HEK293 (cell line): ENCODE data around the gene MAB21L3.

ENCODE experiments used
- CTCF ChIA-PET: fragments of 350-600 bp; formaldehyde crosslinking; extraction: SDS; loops from one replicate; lab custom pipeline; 2021; ENCODE audit warnings: antibody characterized with exemption; lab: Yijun Ruan, JAX
- POLR2A ChIA-PET: fragments of 300-600 bp; formaldehyde crosslinking; extraction: SDS; loops from one replicate; lab custom pipeline; 2020; ENCODE audit warnings: antibody characterized with exemption, inconsistent platforms; lab: Yijun Ruan, JAX
- H3K27ac ChIP-seq: fragments of 200-500 bp; sonication (Bioruptor generic); 2 replicates; pipeline ENCODE4 v1.5.1; 2014; ENCODE audit warnings: low read depth, low read length, control low read depth, inconsistent platforms; ENCODE audit errors: extremely low read depth
- H3K36me3 ChIP-seq, 2 experiments: fragments of 200-500 bp in 1 of 2; sonication (Bioruptor generic) in 1 of 2; 1 replicate in 1 of 2; 2 replicates in 1 of 2; pipeline ENCODE4 v1.5.1; 2014 to 2017; ENCODE audit warnings: inconsistent platforms in 2 of 2, low read length in 2 of 2; ENCODE audit not compliant: control insufficient read depth in 2 of 2, insufficient read depth in 1 of 2
- H3K4me1 ChIP-seq: fragments of 200-500 bp; sonication (Bioruptor generic); 2 replicates; pipeline ENCODE4 v1.5.1; 2014; ENCODE audit warnings: mild to moderate bottlenecking, low read length, inconsistent platforms; ENCODE audit not compliant: control insufficient read depth, insufficient read depth
- H3K4me3 ChIP-seq: 2 replicates; pipeline ENCODE4 v1.5.1; 2011; ENCODE audit warnings: low read depth, mild to moderate bottlenecking, control low read depth, low read length, moderate library complexity
- H3K9me3 ChIP-seq: fragments of 200-500 bp; sonication (Bioruptor generic); 2 replicates; pipeline ENCODE4 v1.5.1; 2014; ENCODE audit warnings: low read depth, low read length, inconsistent platforms; ENCODE audit not compliant: control insufficient read depth, insufficient read depth
- GLI4 ChIP-seq: fragments of 450-650 bp; formaldehyde crosslinking; IDR thresholded peaks from 2 replicates; pipeline ENCODE4 v1.5.1; 2016; ENCODE audit warnings: missing biosample characterization, missing genetic modification characterization
- GLIS1 ChIP-seq: fragments of 450-650 bp; formaldehyde crosslinking; IDR thresholded peaks from 2 replicates; pipeline ENCODE4 v1.5.1; 2016; ENCODE audit warnings: missing biosample characterization, missing genetic modification characterization
- KLF16 ChIP-seq: fragments of 450-650 bp; formaldehyde crosslinking; IDR thresholded peaks from 2 replicates; pipeline ENCODE4 v1.5.1; 2017; ENCODE audit warnings: missing biosample characterization, missing genetic modification characterization
- RBAK ChIP-seq: fragments of 450-650 bp; formaldehyde crosslinking; IDR thresholded peaks from 2 replicates; pipeline ENCODE4 v1.5.1; 2016; ENCODE audit warnings: missing biosample characterization, missing genetic modification characterization
- SCRT1 ChIP-seq: fragments of 450-650 bp; formaldehyde crosslinking; IDR thresholded peaks from 2 replicates; pipeline ENCODE4 v1.5.1; 2016; ENCODE audit warnings: missing biosample characterization, missing genetic modification characterization, borderline replicate concordance
- WT1 ChIP-seq: fragments of 450-650 bp; formaldehyde crosslinking; IDR thresholded peaks from 2 replicates; pipeline ENCODE4 v1.5.1; 2016; ENCODE audit warnings: missing biosample characterization, missing genetic modification characterization
- ZFP3 ChIP-seq: fragments of 450-650 bp; formaldehyde crosslinking; IDR thresholded peaks from 2 replicates; pipeline ENCODE4 v1.5.1; 2016; ENCODE audit warnings: low read depth, missing biosample characterization, missing genetic modification characterization
- ZIC2 ChIP-seq: fragments of 450-650 bp; formaldehyde crosslinking; IDR thresholded peaks from 2 replicates; pipeline ENCODE4 v1.5.1; 2016; ENCODE audit warnings: missing biosample characterization, missing genetic modification characterization
- ZNF155 ChIP-seq: fragments of 450-650 bp; formaldehyde crosslinking; IDR thresholded peaks from 2 replicates; pipeline ENCODE4 v1.5.1; 2016; ENCODE audit warnings: missing biosample characterization, missing genetic modification characterization
- ZNF335 ChIP-seq: fragments of 450-650 bp; formaldehyde crosslinking; conservative IDR thresholded peaks from 2 replicates; pipeline ENCODE4 v1.5.1; 2016; ENCODE audit warnings: missing biosample characterization, missing genetic modification characterization
- ZNF585B ChIP-seq: fragments of 450-650 bp; formaldehyde crosslinking; IDR thresholded peaks from 2 replicates; pipeline ENCODE4 v1.5.1; 2016; ENCODE audit warnings: missing biosample characterization, missing genetic modification characterization
- ZNF600 ChIP-seq: fragments of 450-650 bp; formaldehyde crosslinking; IDR thresholded peaks from 2 replicates; pipeline ENCODE4 v1.5.1; 2016; ENCODE audit warnings: missing biosample characterization, missing genetic modification characterization
- ZNF776 ChIP-seq: fragments of 450-650 bp; formaldehyde crosslinking; IDR thresholded peaks from 2 replicates; pipeline ENCODE4 v1.5.0; 2017; ENCODE audit warnings: missing biosample characterization, missing genetic modification characterization, borderline replicate concordance
- ZNF785 ChIP-seq: fragments of 450-650 bp; formaldehyde crosslinking; IDR thresholded peaks from 2 replicates; pipeline ENCODE4 v1.5.1; 2016; ENCODE audit warnings: missing biosample characterization, missing genetic modification characterization
- ZNF843 ChIP-seq: fragments of 450-650 bp; formaldehyde crosslinking; IDR thresholded peaks from 2 replicates; pipeline ENCODE4 v1.5.1; 2016; ENCODE audit warnings: missing biosample characterization, missing genetic modification characterization
- TF ChIP-seq, protein P1 (sequence below): fragments of 450-650 bp; formaldehyde crosslinking; IDR thresholded peaks from 2 replicates; pipeline ENCODE4 v1.5.1; 2016; ENCODE audit warnings: missing biosample characterization, missing genetic modification characterization, low read depth
- TF ChIP-seq, protein P2 (sequence below): sonication (generic); formaldehyde crosslinking; IDR thresholded peaks from 2 replicates; pipeline ENCODE4 v1.8.1; 2022; ENCODE audit warnings: mild to moderate bottlenecking, moderate library complexity, missing genetic modification reagents
- TF ChIP-seq, protein P3 (sequence below): fragments of 450-650 bp; formaldehyde crosslinking; IDR thresholded peaks from 2 replicates; pipeline ENCODE4 v1.5.1; 2017; ENCODE audit warnings: missing biosample characterization, missing genetic modification characterization
- TF ChIP-seq, protein P4 (sequence below): fragments of 450-650 bp; formaldehyde crosslinking; IDR thresholded peaks from 2 replicates; pipeline ENCODE4 v1.5.1; 2017; ENCODE audit warnings: missing biosample characterization, missing genetic modification characterization
- TF ChIP-seq, protein P5 (sequence below): fragments of 450-650 bp; formaldehyde crosslinking; IDR thresholded peaks from 2 replicates; pipeline ENCODE4 v1.5.1; 2017; ENCODE audit warnings: missing biosample characterization, mild to moderate bottlenecking, missing genetic modification characterization, moderate library complexity
- TF ChIP-seq, protein P6 (sequence below): fragments of 450-650 bp; formaldehyde crosslinking; IDR thresholded peaks from 2 replicates; pipeline ENCODE4 v1.5.1; 2016; ENCODE audit warnings: missing biosample characterization, missing genetic modification characterization

Gene MAB21L3

DNA sequence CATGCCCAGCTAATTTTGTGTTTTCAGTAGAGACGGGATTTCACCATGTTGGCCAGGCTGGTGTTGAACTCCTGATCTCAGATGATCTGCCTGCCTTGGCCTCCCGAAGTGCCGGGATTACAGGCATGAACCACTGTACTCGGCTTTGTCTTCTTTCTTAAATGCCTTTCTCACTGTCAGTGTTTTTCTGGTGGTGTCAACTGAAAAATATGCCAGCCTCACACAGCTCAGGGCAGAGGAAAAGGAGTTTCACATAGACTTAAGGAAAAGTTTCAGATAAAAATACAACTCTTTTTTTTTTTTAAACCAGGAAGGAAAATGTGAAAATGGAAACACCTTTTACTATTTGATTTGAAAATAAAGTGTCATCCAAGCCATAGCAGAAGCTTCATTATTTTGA, 4.6 kb upstream of the MAB21L3 start:
- H3K27ac ChIP-seq: no peak overlapping the region
- no peak for TF ChIP-seq RBAK (tag by site-specific recombination)
- TF ChIP-seq ZIC2 (tag by site-specific recombination): no peak
- TF ChIP-seq WT1 (tag by site-specific recombination): no peak
- TF ChIP-seq ZNF785: no peak
- TF ChIP-seq GLIS1 (tag by site-specific recombination): no peak
- no peak for TF ChIP-seq ZNF585B (tag by site-specific recombination)
- TF ChIP-seq, protein P1, sequence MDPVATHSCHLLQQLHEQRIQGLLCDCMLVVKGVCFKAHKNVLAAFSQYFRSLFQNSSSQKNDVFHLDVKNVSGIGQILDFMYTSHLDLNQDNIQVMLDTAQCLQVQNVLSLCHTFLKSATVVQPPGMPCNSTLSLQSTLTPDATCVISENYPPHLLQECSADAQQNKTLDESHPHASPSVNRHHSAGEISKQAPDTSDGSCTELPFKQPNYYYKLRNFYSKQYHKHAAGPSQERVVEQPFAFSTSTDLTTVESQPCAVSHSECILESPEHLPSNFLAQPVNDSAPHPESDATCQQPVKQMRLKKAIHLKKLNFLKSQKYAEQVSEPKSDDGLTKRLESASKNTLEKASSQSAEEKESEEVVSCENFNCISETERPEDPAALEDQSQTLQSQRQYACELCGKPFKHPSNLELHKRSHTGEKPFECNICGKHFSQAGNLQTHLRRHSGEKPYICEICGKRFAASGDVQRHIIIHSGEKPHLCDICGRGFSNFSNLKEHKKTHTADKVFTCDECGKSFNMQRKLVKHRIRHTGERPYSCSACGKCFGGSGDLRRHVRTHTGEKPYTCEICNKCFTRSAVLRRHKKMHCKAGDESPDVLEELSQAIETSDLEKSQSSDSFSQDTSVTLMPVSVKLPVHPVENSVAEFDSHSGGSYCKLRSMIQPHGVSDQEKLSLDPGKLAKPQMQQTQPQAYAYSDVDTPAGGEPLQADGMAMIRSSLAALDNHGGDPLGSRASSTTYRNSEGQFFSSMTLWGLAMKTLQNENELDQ: no peak
- TF ChIP-seq, protein P2, sequence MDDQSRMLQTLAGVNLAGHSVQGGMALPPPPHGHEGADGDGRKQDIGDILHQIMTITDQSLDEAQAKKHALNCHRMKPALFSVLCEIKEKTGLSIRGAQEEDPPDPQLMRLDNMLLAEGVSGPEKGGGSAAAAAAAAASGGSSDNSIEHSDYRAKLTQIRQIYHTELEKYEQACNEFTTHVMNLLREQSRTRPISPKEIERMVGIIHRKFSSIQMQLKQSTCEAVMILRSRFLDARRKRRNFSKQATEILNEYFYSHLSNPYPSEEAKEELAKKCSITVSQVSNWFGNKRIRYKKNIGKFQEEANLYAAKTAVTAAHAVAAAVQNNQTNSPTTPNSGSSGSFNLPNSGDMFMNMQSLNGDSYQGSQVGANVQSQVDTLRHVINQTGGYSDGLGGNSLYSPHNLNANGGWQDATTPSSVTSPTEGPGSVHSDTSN (CRISPR knock-in tag): no peak
- TF ChIP-seq ZFP3 (tag by site-specific recombination): no peak
- TF ChIP-seq ZNF155 (tag by site-specific recombination): no peak
- TF ChIP-seq, all 188 proteins: peak for 0
- ChIA-PET POLR2A (no interaction called here), CTCF (no interaction called here)
- H3K4me3 ChIP-seq: no peak overlapping the region
- H3K4me1 ChIP-seq: peaks cover 5% of the 10 kb centered on the region
- no peaks in the 10 kb centered on the region for H3K36me3 ChIP-seq
- no peaks in the 10 kb centered on the region for H3K9me3 ChIP-seq

DNA sequence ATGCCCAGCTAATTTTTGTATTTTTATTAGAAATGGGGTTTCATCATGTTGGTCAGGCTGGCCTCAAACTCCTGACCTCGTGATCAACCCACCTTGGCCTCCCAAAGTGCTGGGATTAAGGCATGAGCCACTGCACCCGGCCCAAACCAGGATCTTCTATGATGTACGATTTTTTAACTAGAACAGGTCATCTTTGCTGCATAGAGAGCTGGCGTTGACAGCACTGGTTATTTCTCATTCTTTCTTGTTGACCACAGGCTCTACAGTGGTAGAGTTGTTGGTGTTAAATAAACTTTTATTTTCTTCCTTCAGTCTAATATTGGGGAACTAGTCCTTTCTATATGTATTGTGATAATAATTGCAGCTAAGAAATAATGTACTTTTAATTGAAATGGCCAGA, 3.8 kb upstream of the MAB21L3 start:
- no peaks in the 10 kb centered on the region for H3K9me3 ChIP-seq
- POLR2A ChIA-PET: no interaction called here
- H3K36me3 ChIP-seq: no peaks in the 10 kb centered on the region
- TF ChIP-seq GLI4: no peak
- no peak for TF ChIP-seq ZNF776
- no peak for TF ChIP-seq KLF16 (tag by site-specific recombination)
- no peak overlapping the region for H3K4me3 ChIP-seq
- H3K4me1 ChIP-seq: peaks cover 7% of the 10 kb centered on the region
- CTCF ChIA-PET: interaction anchor here (1.6 kb wide), 1 partner anchor 32 kb away, joined by 8 read pairs; no protein-coding TSS in a partner anchor
- H3K27ac ChIP-seq: no peak overlapping the region

DNA sequence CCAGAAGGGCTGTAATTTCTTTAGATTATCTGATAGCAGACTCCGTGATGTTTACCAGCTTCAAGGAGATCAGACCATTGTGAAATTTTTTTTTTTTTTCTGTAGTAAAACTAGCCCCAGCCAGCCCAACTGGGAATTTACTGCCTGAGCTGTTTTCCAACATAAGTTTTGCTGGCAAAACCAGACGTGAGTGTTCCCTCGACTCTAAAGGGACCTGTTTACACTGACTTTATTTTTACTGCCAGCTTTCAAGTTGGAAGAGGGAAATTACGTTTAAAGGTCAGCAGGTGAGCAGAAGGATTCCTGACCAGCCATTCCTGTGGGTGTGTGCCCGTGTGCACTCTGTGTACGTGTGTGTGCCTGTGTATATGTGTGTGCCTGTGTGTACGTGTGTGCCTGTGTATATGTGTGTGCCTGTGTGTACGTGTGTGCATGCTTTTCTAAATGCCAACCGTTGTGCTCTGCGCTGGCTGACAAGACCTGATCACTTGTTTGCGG, 374 bp downstream of the MAB21L3 start:
- no peaks in the 10 kb centered on the region for H3K9me3 ChIP-seq
- ChIA-PET POLR2A (no interaction called here), CTCF (no interaction called here)
- peak overlapping the region; percentile 52 for H3K27ac ChIP-seq
- H3K4me3 ChIP-seq: no peak overlapping the region
- H3K4me1 ChIP-seq: peaks cover 7% of the 10 kb centered on the region
- H3K36me3 ChIP-seq: no peaks in the 10 kb centered on the region
- TF ChIP-seq, protein P3, sequence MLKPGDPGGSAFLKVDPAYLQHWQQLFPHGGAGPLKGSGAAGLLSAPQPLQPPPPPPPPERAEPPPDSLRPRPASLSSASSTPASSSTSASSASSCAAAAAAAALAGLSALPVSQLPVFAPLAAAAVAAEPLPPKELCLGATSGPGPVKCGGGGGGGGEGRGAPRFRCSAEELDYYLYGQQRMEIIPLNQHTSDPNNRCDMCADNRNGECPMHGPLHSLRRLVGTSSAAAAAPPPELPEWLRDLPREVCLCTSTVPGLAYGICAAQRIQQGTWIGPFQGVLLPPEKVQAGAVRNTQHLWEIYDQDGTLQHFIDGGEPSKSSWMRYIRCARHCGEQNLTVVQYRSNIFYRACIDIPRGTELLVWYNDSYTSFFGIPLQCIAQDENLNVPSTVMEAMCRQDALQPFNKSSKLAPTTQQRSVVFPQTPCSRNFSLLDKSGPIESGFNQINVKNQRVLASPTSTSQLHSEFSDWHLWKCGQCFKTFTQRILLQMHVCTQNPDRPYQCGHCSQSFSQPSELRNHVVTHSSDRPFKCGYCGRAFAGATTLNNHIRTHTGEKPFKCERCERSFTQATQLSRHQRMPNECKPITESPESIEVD (tag by site-specific recombination): peak; percentile 83
- TF ChIP-seq, protein P4, sequence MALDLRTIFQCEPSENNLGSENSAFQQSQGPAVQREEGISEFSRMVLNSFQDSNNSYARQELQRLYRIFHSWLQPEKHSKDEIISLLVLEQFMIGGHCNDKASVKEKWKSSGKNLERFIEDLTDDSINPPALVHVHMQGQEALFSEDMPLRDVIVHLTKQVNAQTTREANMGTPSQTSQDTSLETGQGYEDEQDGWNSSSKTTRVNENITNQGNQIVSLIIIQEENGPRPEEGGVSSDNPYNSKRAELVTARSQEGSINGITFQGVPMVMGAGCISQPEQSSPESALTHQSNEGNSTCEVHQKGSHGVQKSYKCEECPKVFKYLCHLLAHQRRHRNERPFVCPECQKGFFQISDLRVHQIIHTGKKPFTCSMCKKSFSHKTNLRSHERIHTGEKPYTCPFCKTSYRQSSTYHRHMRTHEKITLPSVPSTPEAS (tag by site-specific recombination): peak; percentile 97
- TF ChIP-seq SCRT1 (tag by site-specific recombination): 0 out of 2 replicates have a peak, but pooled peaks have one; percentile 32
- TF ChIP-seq ZNF843 (tag by site-specific recombination): no peak
- peak; percentile 59 for TF ChIP-seq ZNF335 (tag by site-specific recombination)
- TF ChIP-seq, protein P5, sequence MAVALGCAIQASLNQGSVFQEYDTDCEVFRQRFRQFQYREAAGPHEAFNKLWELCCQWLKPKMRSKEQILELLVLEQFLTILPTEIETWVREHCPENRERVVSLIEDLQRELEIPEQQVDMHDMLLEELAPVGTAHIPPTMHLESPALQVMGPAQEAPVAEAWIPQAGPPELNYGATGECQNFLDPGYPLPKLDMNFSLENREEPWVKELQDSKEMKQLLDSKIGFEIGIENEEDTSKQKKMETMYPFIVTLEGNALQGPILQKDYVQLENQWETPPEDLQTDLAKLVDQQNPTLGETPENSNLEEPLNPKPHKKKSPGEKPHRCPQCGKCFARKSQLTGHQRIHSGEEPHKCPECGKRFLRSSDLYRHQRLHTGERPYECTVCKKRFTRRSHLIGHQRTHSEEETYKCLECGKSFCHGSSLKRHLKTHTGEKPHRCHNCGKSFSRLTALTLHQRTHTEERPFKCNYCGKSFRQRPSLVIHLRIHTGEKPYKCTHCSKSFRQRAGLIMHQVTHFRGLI (tag by site-specific recombination): peak; percentile 70
- TF ChIP-seq, protein P6, sequence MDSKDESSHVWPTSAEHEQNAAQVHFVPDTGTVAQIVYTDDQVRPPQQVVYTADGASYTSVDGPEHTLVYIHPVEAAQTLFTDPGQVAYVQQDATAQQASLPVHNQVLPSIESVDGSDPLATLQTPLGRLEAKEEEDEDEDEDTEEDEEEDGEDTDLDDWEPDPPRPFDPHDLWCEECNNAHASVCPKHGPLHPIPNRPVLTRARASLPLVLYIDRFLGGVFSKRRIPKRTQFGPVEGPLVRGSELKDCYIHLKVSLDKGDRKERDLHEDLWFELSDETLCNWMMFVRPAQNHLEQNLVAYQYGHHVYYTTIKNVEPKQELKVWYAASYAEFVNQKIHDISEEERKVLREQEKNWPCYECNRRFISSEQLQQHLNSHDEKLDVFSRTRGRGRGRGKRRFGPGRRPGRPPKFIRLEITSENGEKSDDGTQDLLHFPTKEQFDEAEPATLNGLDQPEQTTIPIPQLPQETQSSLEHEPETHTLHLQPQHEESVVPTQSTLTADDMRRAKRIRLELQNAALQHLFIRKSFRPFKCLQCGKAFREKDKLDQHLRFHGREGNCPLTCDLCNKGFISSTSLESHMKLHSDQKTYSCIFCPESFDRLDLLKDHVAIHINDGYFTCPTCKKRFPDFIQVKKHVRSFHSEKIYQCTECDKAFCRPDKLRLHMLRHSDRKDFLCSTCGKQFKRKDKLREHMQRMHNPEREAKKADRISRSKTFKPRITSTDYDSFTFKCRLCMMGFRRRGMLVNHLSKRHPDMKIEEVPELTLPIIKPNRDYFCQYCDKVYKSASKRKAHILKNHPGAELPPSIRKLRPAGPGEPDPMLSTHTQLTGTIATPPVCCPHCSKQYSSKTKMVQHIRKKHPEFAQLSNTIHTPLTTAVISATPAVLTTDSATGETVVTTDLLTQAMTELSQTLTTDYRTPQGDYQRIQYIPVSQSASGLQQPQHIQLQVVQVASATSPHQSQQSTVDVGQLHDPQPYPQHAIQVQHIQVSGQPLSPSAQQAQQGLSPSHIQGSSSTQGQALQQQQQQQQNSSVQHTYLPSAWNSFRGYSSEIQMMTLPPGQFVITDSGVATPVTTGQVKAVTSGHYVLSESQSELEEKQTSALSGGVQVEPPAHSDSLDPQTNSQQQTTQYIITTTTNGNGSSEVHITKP (tag by site-specific recombination): peak; percentile 22; the same call in 1 of the 2 replicates
- 0 out of 2 replicates have a peak, but pooled peaks have one; percentile 16 for TF ChIP-seq ZNF600 (tag by site-specific recombination)
